GM21723 (cell line): Measurements from ENCODE around the gene MANEAL.
A peak's percentile ranks its signal among the peaks of the same experiment; 100 is the strongest.
"Not testable (repeated sequence)": the region's sequence is repeated elsewhere in the genome, so short reads cannot be mapped to it uniquely, and the experiment has no call there.

Experiments used
- ATAC-seq: cut with Tn5 transposase; IDR thresholded peaks from one replicate; pipeline ENCODE4 v1.9.1; 2021; ENCODE audit warnings: mild to moderate bottlenecking, moderate library complexity; ENCODE audit not compliant: unreplicated experiment

MANEAL gene, protein sequence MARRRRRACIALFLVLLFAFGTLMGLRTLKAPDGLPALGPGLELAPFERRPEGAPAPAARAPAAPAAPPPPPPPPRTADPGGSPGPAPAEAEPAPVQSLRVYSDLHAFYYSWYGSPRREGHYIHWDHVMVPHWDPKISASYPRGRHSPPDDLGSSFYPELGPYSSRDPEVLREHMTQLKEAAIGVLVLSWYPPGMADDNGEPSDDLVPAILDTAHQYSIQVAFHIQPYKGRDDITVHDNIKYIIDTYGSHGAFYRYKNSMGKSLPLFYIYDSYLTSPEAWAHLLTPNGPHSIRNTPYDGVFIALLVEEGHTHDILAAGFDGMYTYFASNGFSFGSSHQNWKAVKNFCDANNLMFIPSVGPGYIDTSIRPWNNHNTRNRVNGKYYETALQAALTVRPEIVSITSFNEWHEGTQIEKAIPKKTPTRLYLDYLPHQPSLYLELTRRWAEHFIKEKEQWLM

DNA sequence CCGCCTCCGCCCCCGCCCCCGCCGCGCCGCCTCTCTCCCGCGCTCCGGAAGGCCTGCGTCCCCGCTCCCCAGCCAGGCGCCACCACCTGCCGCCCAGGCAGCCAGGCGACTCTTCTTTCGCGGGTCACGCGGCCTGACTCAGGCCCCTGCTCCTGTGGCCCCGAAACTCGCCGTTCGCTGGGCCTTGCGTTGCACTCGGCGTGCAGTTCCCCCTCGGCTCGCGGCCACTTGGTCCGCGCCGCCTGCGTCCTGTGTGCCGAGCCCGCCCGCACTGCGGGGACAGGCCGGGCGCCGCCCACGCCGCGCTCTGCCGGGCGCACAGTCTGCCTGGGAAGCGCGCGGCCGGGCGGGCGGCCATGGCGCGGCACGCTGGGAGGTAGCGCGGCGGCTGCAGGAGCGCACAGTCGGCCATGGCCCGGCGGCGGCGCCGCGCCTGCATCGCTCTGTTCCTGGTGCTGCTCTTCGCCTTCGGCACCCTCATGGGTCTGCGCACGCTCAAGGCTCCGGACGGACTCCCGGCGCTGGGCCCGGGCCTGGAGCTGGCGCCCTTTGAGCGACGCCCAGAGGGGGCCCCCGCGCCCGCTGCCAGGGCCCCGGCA, at the start of gene MANEAL:
Gene MANEAL (plus strand): TSS at position 75 of the 599 bp plus-strand sequence. CDS start 336 bp downstream, at position 411.
- peak; percentile 58 for ATAC-seq

DNA sequence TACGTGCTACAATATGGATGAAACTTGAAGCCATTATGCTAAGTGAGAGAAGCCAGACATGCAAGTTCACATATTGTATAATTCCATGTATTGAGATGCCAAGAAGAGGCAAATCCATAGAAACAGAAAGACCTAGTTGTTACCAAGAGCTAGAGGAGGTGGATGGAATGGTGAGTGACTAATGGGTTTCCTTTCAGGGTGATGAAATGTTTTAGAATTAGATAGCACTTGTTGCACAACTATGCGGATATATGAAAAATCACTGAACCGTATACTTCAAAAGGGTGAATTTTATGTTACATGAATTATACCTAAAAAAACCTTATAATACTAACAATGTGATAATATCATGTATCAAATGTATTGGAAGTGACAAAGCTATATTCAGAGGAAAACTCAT, 46.8 kb upstream of the MANEAL start:
- no peak for ATAC-seq

DNA sequence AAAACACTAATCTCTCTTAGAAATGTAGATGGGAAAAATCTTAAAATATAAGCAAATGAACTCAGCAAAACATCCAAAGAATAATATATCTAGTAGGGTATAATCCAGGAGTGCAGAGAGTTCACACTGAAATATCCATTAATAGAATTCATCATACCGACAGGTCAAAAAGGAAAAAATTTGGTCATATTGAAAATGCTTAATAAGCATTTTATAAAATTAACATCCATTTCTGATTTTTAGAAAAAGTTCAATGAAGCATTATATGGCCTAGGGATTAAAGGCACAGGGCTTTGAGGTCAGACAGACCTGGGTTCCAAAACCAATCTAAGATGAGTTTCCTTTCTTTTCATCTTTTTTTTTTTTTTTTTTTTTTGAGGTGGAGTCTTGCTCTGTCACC, 45.1 kb upstream of the MANEAL start:
- ATAC-seq = no peak

DNA sequence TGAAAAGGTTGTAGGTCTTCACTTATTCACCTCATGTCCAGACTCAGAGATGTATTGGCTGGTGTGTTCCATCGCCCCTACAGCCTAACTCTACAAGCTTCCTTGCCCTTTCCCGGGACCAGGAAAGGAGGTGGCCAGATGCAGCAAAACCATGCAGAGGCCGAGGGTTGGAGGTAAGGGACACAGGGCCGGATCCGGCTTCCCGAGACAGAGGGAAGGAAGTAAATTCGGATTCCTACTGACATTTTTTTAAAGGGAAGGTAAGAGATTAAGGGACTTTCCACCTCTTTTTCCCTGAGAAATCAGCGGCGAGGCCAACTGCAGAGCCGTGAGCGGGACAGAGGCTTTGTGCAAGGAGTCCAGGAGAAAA, 41.4 kb upstream of the MANEAL start:
- no peak for ATAC-seq

DNA sequence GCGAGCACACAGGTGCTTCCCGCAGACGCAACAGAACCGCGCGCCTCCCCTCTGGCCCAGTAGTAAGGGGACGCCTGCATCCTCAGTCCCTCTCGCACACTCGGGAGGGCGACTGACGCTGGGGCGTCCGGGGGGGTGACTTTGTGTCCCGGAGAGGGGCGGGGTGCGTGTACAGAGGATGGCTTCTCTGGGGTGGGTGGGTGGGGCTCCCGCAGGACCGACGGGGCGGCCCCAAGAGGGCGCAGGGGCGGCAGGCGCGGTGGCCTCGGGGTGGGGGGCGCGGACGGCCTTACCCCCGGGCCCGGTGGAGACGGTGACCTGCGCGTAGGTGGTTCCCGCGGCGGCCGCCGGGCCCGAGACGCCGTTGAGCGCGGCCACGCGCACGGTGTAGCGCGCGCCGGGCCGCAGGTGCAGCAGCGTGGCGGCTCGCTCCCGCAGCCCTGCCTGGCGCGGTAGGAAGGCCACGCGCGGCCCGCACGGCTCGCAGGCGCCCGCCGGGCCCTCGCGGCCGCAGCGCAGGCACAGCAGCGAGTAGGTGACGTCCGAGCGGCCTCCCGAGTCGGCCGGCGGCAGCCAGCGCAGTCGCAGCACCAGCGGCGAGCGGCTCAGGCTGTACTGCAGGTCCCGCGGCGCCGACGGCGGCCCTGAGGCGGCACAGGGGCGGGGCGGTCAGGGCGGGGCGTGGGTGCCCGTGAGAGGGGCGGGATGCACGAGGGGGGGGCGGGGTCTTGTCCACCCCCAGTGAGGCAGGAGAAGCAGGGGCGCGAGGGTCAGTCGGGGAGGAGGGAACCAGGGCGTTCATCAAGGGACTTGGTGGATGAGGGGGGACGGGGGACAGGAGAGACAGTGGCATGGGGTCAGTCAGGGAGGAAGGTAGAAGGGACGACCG, 40.8 kb upstream of the MANEAL start:
- no peak for ATAC-seq

DNA sequence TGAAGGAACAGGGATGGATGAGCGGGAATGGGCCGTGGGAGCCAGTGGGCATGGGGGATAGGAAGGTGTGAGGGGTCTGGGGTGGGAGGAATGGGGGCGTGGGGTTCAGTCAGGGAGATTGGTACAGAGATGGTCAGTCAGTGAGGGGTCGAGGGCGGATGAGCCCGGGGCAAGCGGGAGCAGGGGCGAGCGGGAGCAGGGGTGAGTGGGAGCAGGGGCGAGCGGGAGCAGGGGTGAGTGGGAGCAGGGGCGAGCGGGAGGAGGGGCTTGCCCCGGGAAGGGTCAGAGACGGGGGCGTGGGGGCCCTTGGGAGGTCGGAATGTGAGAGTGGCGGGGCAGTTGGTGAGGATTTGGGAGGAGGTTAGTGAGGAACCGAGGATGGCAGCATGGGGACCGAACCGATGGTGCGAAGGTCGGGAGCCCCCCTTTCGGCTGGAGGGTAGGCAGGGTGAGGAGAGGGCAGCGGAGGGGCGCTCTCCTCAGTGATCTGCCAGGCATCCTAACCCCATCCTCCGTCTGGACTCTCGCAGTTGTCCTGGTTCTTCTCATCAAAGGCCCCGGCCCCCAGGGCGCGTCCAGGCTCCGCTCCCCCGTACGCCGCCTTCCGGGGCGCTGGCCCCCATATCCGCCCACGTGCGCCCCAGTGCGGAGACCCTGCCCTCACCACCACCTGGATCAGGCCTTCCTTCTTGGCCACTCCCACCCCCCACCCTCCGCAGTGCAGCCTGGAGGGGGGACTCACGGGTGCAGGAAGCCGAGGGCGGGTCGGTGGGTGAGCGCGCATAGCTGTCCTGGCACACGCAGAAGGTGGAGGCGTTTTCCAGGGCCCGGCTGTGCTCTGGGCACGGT, 40.0 kb upstream of the MANEAL start:
- ATAC-seq = no peak

DNA sequence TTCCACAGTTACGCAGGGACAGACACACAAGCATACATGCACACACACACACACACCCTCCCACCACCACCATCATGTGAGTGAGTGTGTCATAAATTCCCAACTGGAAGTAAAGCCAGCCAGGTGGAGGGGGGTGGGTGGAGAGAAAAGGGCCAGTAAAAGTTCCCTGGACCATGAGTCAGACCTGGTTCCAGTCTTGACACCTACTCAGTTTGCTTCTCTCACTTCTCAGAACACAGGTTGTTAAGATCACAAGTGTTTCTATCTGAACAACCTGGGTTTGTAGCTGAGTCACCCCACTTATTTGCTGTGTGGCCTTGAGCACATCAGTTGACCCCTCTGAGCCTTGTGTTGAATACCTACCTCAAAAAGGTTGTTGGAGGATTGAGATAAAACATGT, 38.4 kb upstream of the MANEAL start:
- no peak for ATAC-seq

DNA sequence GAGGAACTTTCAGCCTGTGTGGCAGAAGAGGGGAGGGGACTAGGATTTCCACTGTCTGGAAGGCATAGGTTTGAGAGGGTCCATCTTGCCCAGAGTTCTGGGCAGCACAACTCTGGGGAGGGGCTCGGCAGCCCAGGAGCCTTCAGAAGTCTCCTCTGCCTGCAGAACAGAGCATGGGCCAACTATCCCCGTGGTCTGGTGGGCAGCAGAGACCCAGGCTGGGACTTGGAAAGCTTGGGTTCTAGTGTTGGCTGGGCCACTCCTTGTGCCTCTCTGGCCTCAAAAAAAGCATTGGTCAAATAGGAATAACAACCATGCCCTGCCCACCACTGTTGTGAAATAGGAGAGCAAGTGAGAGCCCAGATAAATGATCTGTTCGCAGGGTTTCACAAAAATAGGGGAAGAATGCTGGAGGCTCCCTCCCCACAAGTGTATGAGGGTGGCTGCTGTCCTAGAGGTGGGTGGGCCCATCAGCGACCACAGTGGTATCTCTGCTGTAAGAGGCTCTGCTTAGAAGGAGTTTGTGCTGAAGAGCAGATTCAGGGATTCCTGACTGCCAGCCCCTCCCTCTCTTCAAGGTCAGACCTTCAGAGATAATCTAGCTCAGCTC, 37.6 kb upstream of the MANEAL start:
- ATAC-seq = no peak

DNA sequence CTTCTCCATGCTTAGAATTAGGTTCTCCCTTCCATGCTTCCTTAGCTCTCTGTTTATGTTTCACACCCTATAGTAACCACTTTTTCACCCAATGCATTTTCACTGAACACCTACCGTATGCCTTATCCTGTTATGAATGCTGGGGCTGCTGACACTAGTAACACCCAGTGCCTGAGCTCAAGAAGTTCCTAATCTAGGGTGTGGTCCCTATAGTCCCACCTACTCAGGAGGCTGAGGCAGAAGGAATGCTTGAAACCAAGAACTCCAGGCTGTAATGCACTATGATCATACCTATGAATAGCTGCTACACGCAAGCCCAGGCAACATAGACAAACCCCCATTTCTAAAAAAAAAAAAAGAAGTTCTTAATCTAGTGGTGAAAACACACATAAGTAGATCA, 34.2 kb upstream of the MANEAL start:
- ATAC-seq = no peak

DNA sequence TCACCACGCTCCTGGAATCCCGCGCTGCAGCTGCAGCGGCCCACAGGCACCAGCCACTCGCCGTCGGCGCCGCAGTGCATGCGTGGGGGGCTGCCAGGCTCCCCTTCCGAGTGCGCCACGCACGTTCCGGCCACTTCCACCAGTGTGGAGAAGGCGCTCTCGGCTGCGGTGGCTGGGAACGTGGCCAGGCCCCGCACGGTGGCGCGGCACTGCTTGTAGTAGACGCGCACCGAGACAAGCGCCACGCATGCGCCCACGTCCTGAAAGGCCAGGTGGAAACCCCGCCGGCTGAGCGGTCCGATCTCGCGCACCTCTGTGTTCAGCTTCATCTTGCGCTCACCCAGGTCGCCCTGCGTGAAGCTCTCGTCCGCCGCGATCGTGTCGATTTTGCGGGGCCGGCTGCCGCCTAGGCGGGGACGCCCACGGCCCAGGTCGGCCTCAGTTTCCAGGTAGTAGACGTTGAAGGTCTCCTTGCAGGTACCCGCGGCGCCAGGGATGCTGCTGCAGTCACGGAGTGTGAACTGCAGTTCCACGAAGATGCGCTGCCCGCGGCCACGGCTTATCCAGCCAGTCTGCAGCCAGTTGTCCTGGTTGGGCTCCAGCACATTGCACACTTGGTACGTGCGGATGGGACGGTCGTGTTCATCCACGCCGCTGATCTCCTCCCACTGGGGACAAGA, 32.1 kb upstream of the MANEAL start:
- no peak for ATAC-seq

DNA sequence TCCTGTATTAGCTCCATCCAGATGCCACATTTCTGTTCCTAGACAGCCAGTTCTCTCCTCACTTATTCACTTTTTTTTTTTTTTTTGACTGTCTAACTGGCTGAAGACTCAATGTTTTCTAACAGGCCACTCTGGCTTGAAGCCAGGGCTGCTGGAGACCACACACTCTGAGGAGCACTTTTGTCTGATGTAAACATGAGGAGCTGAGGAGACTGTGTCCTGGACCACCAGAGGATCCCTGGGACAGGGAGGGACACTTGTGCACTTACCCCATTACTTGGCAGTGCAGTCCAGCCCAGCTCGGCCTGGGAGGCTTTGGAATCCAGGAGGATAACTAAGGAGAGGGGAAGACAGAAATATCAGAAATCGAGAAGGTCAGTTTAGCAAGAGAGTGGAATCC, 31.1 kb upstream of the MANEAL start:
- no peak for ATAC-seq

DNA sequence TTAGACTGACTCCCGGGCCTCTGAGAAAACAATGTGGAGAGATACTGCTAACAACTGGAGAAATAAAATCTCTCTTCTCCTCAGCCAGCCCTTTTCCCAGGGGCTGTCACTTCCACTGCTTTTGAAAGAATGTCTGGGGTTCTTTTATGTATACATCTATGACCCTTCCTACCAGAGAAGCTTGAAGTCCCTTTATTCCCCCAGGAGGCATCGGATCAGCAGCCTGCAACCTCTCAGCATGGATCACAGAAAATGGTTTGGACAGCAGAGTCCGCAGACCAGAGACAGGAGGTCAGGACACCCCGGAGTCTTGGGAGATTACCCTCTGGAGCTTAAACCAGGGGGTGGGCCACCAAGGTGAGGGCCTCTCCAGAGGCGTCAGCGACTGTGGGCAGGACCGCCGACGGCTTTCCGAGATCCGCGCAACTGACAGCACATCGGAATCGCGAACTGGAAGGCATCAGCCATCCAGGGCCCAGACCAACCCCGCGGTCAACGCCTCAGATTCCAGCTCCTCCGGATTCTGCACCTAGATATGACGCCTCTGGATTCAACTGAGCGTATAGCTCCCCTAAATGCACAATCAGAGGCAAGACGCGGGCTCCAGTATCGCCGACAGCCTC, 29.7 kb upstream of the MANEAL start:
- ATAC-seq = no peak

DNA sequence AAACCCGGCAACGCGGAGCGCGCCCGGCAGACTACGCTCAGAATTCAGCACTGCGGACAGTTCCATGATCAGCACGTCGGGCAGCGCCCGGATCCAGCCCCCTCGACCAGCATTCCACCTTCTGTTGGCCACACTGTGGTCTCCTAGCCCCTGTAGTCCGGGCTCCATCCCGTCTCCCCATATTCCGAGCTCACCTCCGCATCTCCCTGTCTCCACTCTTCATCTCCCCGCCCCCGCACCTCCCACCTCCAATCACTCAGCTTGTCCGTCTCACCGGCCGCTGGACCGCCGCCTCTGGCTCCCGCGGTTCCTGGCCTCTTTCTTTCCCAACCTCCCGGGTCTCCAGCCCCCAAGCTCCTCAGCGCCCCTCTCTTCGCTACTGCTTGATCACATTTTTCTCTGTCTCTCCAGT, 29.2 kb upstream of the MANEAL start:
- ATAC-seq = no peak

DNA sequence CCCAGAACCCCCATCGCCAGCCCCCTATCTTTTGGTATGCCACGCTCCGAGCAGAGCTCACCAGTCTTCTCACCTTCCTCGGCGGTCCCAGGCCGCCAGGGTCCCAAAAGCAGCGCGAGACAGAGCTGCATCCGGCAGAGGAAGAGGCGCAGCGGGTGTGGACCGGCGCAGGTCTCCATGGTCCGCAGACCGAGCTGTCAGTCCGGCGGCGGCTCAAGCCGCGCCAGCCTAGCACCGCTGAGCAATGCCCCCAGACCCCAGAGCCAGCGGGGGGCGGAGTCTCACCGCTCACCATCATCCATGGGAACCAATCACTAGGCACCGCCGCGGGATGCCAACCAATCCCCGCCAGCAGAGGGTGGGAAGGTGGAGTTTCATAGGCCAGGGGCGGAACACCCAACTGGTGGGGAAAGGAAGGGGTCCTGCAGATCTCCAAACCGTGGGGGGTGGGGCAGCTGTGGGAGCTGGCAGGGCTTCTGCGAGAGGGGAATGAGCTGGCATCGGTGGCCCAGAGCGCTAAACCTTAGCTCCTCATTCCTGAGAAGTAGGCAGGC, 28.7 kb upstream of the MANEAL start, which contains the start of gene EPHA10:
Gene EPHA10 (minus strand): TSS at position 233 of the 554 bp plus-strand sequence. CDS start 54 bp downstream, at position 179.
- ATAC-seq = no peak

DNA sequence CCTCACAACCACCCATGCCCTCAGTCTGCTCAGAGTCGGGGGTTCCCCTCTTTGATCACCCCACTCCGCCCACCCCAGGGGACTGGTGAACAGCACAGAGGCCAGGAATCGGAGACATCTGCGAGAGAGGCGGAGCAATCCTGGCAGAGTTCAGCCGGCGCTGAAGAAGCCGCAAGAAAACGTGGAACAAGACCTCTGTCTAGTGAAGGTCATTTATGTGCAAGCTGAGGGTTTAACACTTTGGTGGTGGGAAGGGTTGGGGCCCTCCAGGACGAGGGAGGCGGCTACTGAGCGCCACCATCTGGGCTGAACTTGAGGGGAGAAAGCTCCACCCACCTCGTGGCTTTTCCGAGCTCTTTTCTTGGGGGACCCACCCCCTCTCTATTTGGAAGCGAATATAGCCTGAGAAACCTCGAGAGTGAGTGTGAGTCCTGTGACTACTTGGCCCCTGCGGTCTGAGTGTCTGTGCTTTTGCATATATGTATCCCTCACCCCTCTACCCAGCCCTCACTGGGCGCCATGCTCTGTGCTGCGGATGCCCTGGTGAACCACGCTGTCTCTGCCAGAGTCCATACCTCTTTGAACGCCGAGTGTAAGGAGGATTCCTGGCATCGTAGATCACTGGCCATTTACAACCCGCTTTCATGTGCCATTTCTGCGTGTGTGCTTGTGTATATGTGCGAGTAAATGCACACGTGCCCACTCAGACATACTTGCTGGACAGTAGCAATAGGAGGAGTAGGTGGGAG, 27.6 kb upstream of the MANEAL start:
- ATAC-seq = no peak

DNA sequence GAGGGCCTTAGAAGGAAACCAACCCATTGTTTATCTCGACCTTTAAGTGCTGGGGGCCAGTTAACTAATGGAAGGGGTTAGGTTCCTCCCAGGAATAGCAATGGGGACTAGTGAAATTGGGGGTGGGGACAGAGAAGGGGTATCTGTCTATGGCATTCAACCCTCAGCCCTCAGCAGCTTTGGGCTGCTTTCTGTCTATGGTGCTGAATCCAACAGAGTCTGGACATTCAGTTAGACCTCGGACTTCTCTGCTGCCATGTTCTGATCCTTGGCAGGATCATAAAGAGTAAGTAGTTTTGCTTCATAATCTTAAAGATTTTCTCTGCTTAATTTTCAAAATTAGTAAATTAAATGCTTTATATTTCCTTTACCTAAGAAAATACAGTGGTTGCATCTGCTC, 26.2 kb upstream of the MANEAL start:
- ATAC-seq = no peak

DNA sequence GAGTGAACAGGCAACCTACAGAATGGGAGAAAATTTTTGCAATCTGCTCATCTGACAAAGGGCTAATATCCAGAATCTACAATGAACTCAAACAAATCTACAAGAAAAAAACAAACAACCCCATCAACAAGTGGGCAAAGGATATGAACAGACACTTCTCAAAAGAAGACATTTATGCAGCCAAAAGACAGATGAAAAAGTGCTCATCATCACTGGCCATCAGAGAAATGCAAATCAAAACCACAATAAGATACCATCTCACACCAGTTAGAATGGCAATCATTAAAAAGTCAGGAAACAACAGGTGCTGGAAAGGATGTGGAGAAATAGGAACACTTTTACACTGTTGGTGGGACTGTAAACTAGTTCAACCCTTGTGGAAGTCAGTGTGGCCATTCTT, 22.2 kb upstream of the MANEAL start:
- ATAC-seq = not testable (repeated sequence)

DNA sequence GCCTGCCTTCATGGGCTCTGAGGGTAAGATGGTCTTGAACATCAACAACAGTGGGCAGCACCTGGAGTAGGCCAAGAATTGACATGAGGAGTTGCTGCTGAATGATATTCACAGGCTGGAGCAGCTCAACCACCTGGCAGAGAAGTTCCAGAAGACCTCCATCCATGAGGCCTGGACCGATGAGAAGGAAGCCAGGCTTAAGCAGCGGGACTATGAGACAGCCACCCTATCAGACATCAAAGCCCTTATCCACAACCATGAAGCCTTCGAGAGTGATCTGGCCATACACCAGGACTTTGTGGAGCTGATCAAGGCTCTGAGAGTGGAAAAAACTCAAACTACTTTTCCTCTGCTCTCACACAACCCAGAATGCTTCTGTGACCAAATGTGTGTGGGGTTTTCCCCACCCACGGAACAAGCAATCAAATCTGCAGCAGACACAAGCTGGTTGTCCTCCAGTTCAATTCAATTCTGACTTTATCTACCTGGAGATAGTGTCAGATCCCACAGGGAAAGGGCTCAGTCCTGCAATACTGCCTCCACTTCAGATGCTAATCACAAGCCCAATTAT, 16.6 kb upstream of the MANEAL start:
- no peak for ATAC-seq
